ENCODE measurements around the gene RPL41.

- TF ChIP-seq, protein P1, sequence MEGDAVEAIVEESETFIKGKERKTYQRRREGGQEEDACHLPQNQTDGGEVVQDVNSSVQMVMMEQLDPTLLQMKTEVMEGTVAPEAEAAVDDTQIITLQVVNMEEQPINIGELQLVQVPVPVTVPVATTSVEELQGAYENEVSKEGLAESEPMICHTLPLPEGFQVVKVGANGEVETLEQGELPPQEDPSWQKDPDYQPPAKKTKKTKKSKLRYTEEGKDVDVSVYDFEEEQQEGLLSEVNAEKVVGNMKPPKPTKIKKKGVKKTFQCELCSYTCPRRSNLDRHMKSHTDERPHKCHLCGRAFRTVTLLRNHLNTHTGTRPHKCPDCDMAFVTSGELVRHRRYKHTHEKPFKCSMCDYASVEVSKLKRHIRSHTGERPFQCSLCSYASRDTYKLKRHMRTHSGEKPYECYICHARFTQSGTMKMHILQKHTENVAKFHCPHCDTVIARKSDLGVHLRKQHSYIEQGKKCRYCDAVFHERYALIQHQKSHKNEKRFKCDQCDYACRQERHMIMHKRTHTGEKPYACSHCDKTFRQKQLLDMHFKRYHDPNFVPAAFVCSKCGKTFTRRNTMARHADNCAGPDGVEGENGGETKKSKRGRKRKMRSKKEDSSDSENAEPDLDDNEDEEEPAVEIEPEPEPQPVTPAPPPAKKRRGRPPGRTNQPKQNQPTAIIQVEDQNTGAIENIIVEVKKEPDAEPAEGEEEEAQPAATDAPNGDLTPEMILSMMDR (conservative IDR thresholded peaks at IDR 0.05; ENCODE audit: low read depth, low read length), result no peak
- TF ChIP-seq EZH2 (IDR thresholded peaks at IDR 0.05; ENCODE audit: low read length, unreplicated experiment) (no peak), EZH2phosphoT487 (IDR thresholded peaks at IDR 0.05; ENCODE audit: borderline replicate concordance, low read length) (no peak)
Observed at GRCh38 chr12:56115329-56115728, 1.1 kb upstream of the RPL41 start.
